Skeletal muscle satellite cell (primary cell): ENCODE measurements around the gene APOBEC3H.

ENCODE experiments used
- H3K27me3 ChIP-seq: 2 replicates; pipeline ENCODE4 v1.7.0; 2013; ENCODE audit warnings: low read length; ENCODE audit not compliant: control insufficient read depth, insufficient read depth
- H3K36me3 ChIP-seq: 2 replicates; pipeline ENCODE4 v1.7.0; 2013; ENCODE audit warnings: mild to moderate bottlenecking, control low read depth, low read length; ENCODE audit not compliant: insufficient read depth
- H3K4me1 ChIP-seq: 2 replicates; pipeline ENCODE4 v1.7.0; 2013; ENCODE audit warnings: low read length; ENCODE audit not compliant: control insufficient read depth, insufficient read depth
- H3K4me2 ChIP-seq: 2 replicates; pipeline ENCODE4 v1.7.0; 2013; ENCODE audit warnings: mild to moderate bottlenecking, low read length
- H3K4me3 ChIP-seq: 2 replicates; pipeline ENCODE4 v1.7.0; 2013; ENCODE audit warnings: low read length
- H3K9ac ChIP-seq: 2 replicates; pipeline ENCODE4 v1.7.0; 2013; ENCODE audit warnings: mild to moderate bottlenecking, low read depth, low read length, moderate library complexity
- H3K9me3 ChIP-seq: replicated peaks from 2 replicates; pipeline ENCODE4 v1.7.0; 2013; ENCODE audit warnings: mild to moderate bottlenecking, control low read depth, low read length

Gene APOBEC3H

GRCh38 chr22:39117585-39118191 is 20.6 kb downstream of the APOBEC3H start:
- Histone ChIP-seq H3K4me2 (no peak overlapping the region), H3K36me3 (no peaks in the 10 kb centered on the region), H3K4me1 (no peaks in the 10 kb centered on the region), H3K4me3 (no peak overlapping the region), H3K9ac (no peak overlapping the region), H3K9me3 (no peaks in the 10 kb centered on the region), H3K27me3 (peaks cover 52% of the 10 kb centered on the region)

- no peaks in the 10 kb centered on the region for H3K36me3 ChIP-seq
- H3K27me3 ChIP-seq, result peaks cover 25% of the 10 kb centered on the region
- no peak overlapping the region for H3K9ac ChIP-seq
- no peak overlapping the region for H3K4me3 ChIP-seq
- H3K9me3 ChIP-seq, result no peaks in the 10 kb centered on the region
- no peaks in the 10 kb centered on the region for H3K4me1 ChIP-seq
- H3K4me2 ChIP-seq, result no peak overlapping the region
Observed at GRCh38 chr22:39120983-39121382, 23.9 kb downstream of the APOBEC3H start.

GRCh38 chr22:39122772-39123470 is 25.9 kb downstream of the APOBEC3H start:
- Histone ChIP-seq H3K9ac (no peak overlapping the region), H3K27me3 (peaks cover 14% of the 10 kb centered on the region), H3K4me1 (no peaks in the 10 kb centered on the region), H3K4me2 (no peak overlapping the region), H3K9me3 (no peaks in the 10 kb centered on the region), H3K4me3 (no peak overlapping the region), H3K36me3 (no peaks in the 10 kb centered on the region)

GRCh38 chr22:39123751-39124581 is 26.9 kb downstream of the APOBEC3H start:
- Histone ChIP-seq H3K4me2 (no peak overlapping the region), H3K36me3 (no peaks in the 10 kb centered on the region), H3K9me3 (no peaks in the 10 kb centered on the region), H3K9ac (no peak overlapping the region), H3K4me1 (no peaks in the 10 kb centered on the region), H3K27me3 (peaks cover 11% of the 10 kb centered on the region), H3K4me3 (no peak overlapping the region)

GRCh38 chr22:39125622-39126021 is 28.6 kb downstream of the APOBEC3H start:
- Histone ChIP-seq H3K27me3 (peaks cover 8% of the 10 kb centered on the region), H3K4me3 (no peak overlapping the region), H3K4me2 (no peak overlapping the region)

GRCh38 chr22:39128508-39128907 is 31.5 kb downstream of the APOBEC3H start:
- Histone ChIP-seq H3K4me2 (no peak overlapping the region), H3K9ac (no peak overlapping the region), H3K4me3 (no peak overlapping the region), H3K27me3 (peaks cover 6% of the 10 kb centered on the region), H3K4me1 (peaks cover 16% of the 10 kb centered on the region), H3K9me3 (no peaks in the 10 kb centered on the region), H3K36me3 (no peaks in the 10 kb centered on the region)

More at GRCh38 chr22:39125622-39126021, 28.6 kb downstream of the APOBEC3H start:
- no peaks in the 10 kb centered on the region for H3K36me3 ChIP-seq
- H3K9ac ChIP-seq, result no peak overlapping the region
- H3K4me1 ChIP-seq, result peaks cover 3% of the 10 kb centered on the region
- H3K9me3 ChIP-seq, result no peaks in the 10 kb centered on the region

- H3K27me3 ChIP-seq, result peaks cover 6% of the 10 kb centered on the region
- H3K9me3 ChIP-seq, result no peaks in the 10 kb centered on the region
Observed at GRCh38 chr22:39129081-39129480, 32.0 kb downstream of the APOBEC3H start.

GRCh38 chr22:39129746-39130145 is 32.7 kb downstream of the APOBEC3H start:
- H3K4me2 ChIP-seq, result no peak overlapping the region
- no peaks in the 10 kb centered on the region for H3K36me3 ChIP-seq
- no peak overlapping the region for H3K4me3 ChIP-seq
- H3K9me3 ChIP-seq, result no peaks in the 10 kb centered on the region
- peaks cover 6% of the 10 kb centered on the region for H3K27me3 ChIP-seq
- H3K9ac ChIP-seq, result no peak overlapping the region
- peaks cover 16% of the 10 kb centered on the region for H3K4me1 ChIP-seq

More at GRCh38 chr22:39129081-39129480, 32.0 kb downstream of the APOBEC3H start:
- Histone ChIP-seq H3K4me2 (no peak overlapping the region), H3K9ac (no peak overlapping the region), H3K4me3 (no peak overlapping the region), H3K4me1 (peaks cover 16% of the 10 kb centered on the region), H3K36me3 (no peaks in the 10 kb centered on the region)

- peaks cover 6% of the 10 kb centered on the region for H3K27me3 ChIP-seq
- H3K4me1 ChIP-seq, result peaks cover 16% of the 10 kb centered on the region
- H3K4me2 ChIP-seq, result no peak overlapping the region
- no peaks in the 10 kb centered on the region for H3K36me3 ChIP-seq
- H3K4me3 ChIP-seq, result no peak overlapping the region
- H3K9ac ChIP-seq, result no peak overlapping the region
- H3K9me3 ChIP-seq, result no peaks in the 10 kb centered on the region
Observed at GRCh38 chr22:39130152-39130704, 33.2 kb downstream of the APOBEC3H start.

GRCh38 chr22:39130892-39131855 is 34.1 kb downstream of the APOBEC3H start:
- Histone ChIP-seq H3K4me3 (no peak overlapping the region), H3K9ac (no peak overlapping the region), H3K4me1 (peaks cover 16% of the 10 kb centered on the region), H3K36me3 (no peaks in the 10 kb centered on the region), H3K27me3 (peaks cover 6% of the 10 kb centered on the region), H3K4me2 (peak overlapping the region; percentile 25), H3K9me3 (no peaks in the 10 kb centered on the region)
